Measurements from ENCODE around the gene DOCK8.

DOCK8 gene

GRCh38 chr9:466747-467146, 252.1 kb downstream of the DOCK8 start:
- Histone ChIP-seq H3K9me3 (ENCODE audit: insufficient read depth, low read depth, low read length) (no peaks in the 10 kb centered on the region), H3K4me3 (ENCODE audit: low read length) (no peak overlapping the region), H3K9ac (ENCODE audit: low read depth, low read length) (no peak overlapping the region), H3K36me3 (ENCODE audit: insufficient read depth, low read length) (no peaks in the 10 kb centered on the region), H3K4me1 (ENCODE audit: insufficient read depth, low read length) (peaks cover 15% of the 10 kb centered on the region), H3K27me3 (ENCODE audit: insufficient read depth, low read length) (peaks cover 8% of the 10 kb centered on the region), H3K27ac (ENCODE audit: low read depth, low read length) (no peak overlapping the region)
- WGBS: no CpG with 5 or more reads among the region's 1 CpG

- no peaks in the 10 kb centered on the region for H3K36me3 ChIP-seq (ENCODE audit: insufficient read depth, low read length)
- H3K27ac ChIP-seq (ENCODE audit: low read depth, low read length): no peak overlapping the region
- no peaks in the 10 kb centered on the region for H3K9me3 ChIP-seq (ENCODE audit: insufficient read depth, low read depth, low read length)
- H3K4me1 ChIP-seq (ENCODE audit: insufficient read depth, low read length): peaks cover 26% of the 10 kb centered on the region
- WGBS: 80% methylated on average over 6 of the region's 8 CpGs
- no peak overlapping the region for H3K9ac ChIP-seq (ENCODE audit: low read depth, low read length)
- H3K27me3 ChIP-seq (ENCODE audit: insufficient read depth, low read length): peaks cover 8% of the 10 kb centered on the region
- peak overlapping the region; percentile 78 for H3K4me3 ChIP-seq (ENCODE audit: low read length)
These were observed 254.2 kb downstream of the DOCK8 start for GRCh38 chr9:468766-469426.

GRCh38 chr9:469672-470551, 255.2 kb downstream of the DOCK8 start:
- peak overlapping the region; percentile 76 for H3K9ac ChIP-seq (ENCODE audit: low read depth, low read length)
- H3K9me3 ChIP-seq (ENCODE audit: insufficient read depth, low read depth, low read length): no peaks in the 10 kb centered on the region
- 6% methylated on average over 49 of the region's 49 CpGs for WGBS
- H3K4me3 ChIP-seq (ENCODE audit: low read length): peak overlapping the region; percentile 78
- H3K27me3 ChIP-seq (ENCODE audit: insufficient read depth, low read length): peaks cover 8% of the 10 kb centered on the region
- peak overlapping the region; percentile 57 for H3K27ac ChIP-seq (ENCODE audit: low read depth, low read length)
- H3K4me1 ChIP-seq (ENCODE audit: insufficient read depth, low read length): peaks cover 26% of the 10 kb centered on the region
- H3K36me3 ChIP-seq (ENCODE audit: insufficient read depth, low read length): no peaks in the 10 kb centered on the region

GRCh38 chr9:470552-471194, 256.0 kb downstream of the DOCK8 start:
- H3K9ac ChIP-seq (ENCODE audit: low read depth, low read length): peak overlapping the region; percentile 68
- 61% methylated on average over 9 of the region's 9 CpGs for WGBS
- no peaks in the 10 kb centered on the region for H3K36me3 ChIP-seq (ENCODE audit: insufficient read depth, low read length)
- H3K4me3 ChIP-seq (ENCODE audit: low read length): peak overlapping the region; percentile 78
- no peaks in the 10 kb centered on the region for H3K9me3 ChIP-seq (ENCODE audit: insufficient read depth, low read depth, low read length)
- H3K27me3 ChIP-seq (ENCODE audit: insufficient read depth, low read length): peaks cover 8% of the 10 kb centered on the region
- peaks cover 26% of the 10 kb centered on the region for H3K4me1 ChIP-seq (ENCODE audit: insufficient read depth, low read length)
- H3K27ac ChIP-seq (ENCODE audit: low read depth, low read length): no peak overlapping the region

GRCh38 chr9:471320-471719, 256.7 kb downstream of the DOCK8 start:
- Histone ChIP-seq H3K9ac (ENCODE audit: low read depth, low read length) (no peak overlapping the region), H3K4me3 (ENCODE audit: low read length) (no peak overlapping the region), H3K27ac (ENCODE audit: low read depth, low read length) (no peak overlapping the region), H3K27me3 (ENCODE audit: insufficient read depth, low read length) (peaks cover 8% of the 10 kb centered on the region), H3K9me3 (ENCODE audit: insufficient read depth, low read depth, low read length) (no peaks in the 10 kb centered on the region), H3K4me1 (ENCODE audit: insufficient read depth, low read length) (peaks cover 26% of the 10 kb centered on the region), H3K36me3 (ENCODE audit: insufficient read depth, low read length) (no peaks in the 10 kb centered on the region)
- WGBS: over 99% methylated on average over 4 of the region's 4 CpGs

DNA sequence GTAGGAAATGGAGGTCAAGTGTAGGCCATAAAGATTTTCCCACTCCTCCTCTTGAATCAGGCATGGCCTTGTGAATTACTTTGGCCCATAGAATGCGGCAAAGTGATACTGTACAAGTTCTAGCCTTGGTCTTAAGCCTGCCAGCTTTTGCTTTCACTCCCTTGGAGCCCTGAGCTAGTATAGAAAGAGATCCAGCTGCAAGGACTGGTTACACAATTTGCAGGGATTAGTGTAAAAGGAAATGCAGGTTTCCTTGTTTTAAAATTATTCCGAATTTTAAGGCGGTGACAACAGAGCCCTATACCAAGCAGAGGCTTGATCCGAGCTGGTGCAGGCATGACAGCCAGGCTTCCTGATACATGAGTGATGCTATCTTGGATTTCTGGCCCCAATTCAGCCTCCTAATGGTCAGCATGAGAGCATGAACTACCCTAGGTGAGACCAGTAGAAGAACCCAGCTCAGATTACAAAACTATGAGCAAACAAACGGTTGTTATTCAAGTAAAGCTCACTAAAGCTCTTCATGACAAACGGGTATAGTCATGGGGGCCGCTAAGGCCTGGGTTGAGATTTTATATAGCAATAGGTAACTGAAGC, 257.9 kb downstream of the DOCK8 start:
- Histone ChIP-seq H3K4me1 (ENCODE audit: insufficient read depth, low read length) (peaks cover 38% of the 10 kb centered on the region), H3K27me3 (ENCODE audit: insufficient read depth, low read length) (peaks cover 8% of the 10 kb centered on the region), H3K4me3 (ENCODE audit: low read length) (no peak overlapping the region), H3K27ac (ENCODE audit: low read depth, low read length) (no peak overlapping the region), H3K9ac (ENCODE audit: low read depth, low read length) (no peak overlapping the region), H3K9me3 (ENCODE audit: insufficient read depth, low read depth, low read length) (no peaks in the 10 kb centered on the region), H3K36me3 (ENCODE audit: insufficient read depth, low read length) (no peaks in the 10 kb centered on the region)
- 86% methylated on average over 7 of the region's 7 CpGs for WGBS

DNA sequence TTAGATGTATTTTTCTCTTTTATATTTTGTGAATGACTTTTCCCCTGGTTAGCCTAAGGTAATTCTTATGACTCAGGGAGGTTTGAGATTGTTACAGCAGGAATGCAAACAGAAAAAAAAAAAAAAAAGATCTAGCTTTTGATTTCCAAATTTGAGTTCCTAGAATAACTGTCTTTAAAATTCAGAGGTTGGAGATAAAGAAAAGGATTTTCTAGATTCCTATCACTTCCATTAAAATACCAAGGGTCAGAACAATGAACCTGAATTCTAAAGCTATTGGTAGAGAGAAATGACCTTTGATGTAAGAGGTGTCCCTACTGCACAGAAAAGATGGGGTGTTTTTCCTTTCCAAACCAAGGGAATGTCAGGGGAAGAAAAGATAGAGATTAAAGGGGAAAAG, 262.5 kb downstream of the DOCK8 start:
- no peaks in the 10 kb centered on the region for H3K36me3 ChIP-seq (ENCODE audit: insufficient read depth, low read length)
- no peaks in the 10 kb centered on the region for H3K27me3 ChIP-seq (ENCODE audit: insufficient read depth, low read length)
- H3K4me1 ChIP-seq (ENCODE audit: insufficient read depth, low read length): peaks cover 25% of the 10 kb centered on the region
- no peak overlapping the region for H3K27ac ChIP-seq (ENCODE audit: low read depth, low read length)
- no peak overlapping the region for H3K9ac ChIP-seq (ENCODE audit: low read depth, low read length)
- no peak overlapping the region for H3K4me3 ChIP-seq (ENCODE audit: low read length)
- H3K9me3 ChIP-seq (ENCODE audit: insufficient read depth, low read depth, low read length): no peaks in the 10 kb centered on the region

DNA sequence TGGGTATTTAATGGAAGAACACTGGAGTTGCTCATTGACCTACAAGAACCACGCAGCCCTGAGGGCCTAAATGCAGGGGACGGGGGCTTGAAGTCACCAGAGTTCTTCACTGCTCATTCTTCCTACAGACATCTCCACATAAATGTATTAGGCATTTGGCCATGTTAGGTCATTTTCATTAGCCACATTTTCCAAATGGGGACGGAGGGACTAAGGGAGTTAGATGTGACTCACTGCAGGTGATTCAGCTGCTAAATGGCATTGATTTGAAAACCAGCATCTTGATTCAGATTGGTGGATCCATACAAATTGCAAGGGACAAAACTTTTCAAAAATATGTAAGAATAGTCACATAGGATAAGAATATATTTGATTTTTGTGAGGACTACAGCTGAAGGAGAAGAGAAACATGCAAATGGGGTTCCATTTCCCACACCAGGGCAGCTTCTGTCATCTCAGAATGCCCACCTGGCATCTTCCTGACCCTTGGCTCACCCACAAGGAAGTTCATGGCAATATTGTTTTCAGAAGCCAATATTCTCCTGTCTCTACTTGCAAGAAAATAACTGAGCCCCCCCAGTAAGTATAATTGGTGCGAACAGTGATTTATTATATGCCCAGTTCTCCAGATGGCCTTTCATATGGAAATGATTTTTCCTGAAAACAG, 264.8 kb downstream of the DOCK8 start:
- no peaks in the 10 kb centered on the region for H3K27me3 ChIP-seq (ENCODE audit: insufficient read depth, low read length)
- H3K9ac ChIP-seq (ENCODE audit: low read depth, low read length): no peak overlapping the region
- H3K36me3 ChIP-seq (ENCODE audit: insufficient read depth, low read length): no peaks in the 10 kb centered on the region
- 89% methylated on average over 4 of the region's 4 CpGs for WGBS
- H3K27ac ChIP-seq (ENCODE audit: low read depth, low read length): no peak overlapping the region
- no peak overlapping the region for H3K4me3 ChIP-seq (ENCODE audit: low read length)
- 0 out of 2 replicates have a peak, but pooled peaks cover 3% of the 10 kb centered on the region for H3K9me3 ChIP-seq (ENCODE audit: insufficient read depth, low read depth, low read length)
- peaks cover 17% of the 10 kb centered on the region for H3K4me1 ChIP-seq (ENCODE audit: insufficient read depth, low read length)

GRCh38 chr9:479971-480350, 265.3 kb downstream of the DOCK8 start:
- H3K36me3 ChIP-seq (ENCODE audit: insufficient read depth, low read length): no peaks in the 10 kb centered on the region
- H3K4me1 ChIP-seq (ENCODE audit: insufficient read depth, low read length): peaks cover 17% of the 10 kb centered on the region
- 0 out of 2 replicates have a peak, but pooled peaks cover 8% of the 10 kb centered on the region for H3K9me3 ChIP-seq (ENCODE audit: insufficient read depth, low read depth, low read length)
- H3K4me3 ChIP-seq (ENCODE audit: low read length): no peak overlapping the region
- 93% methylated on average over 3 of the region's 3 CpGs for WGBS
- no peaks in the 10 kb centered on the region for H3K27me3 ChIP-seq (ENCODE audit: insufficient read depth, low read length)
- no peak overlapping the region for H3K27ac ChIP-seq (ENCODE audit: low read depth, low read length)
- H3K9ac ChIP-seq (ENCODE audit: low read depth, low read length): no peak overlapping the region

DNA sequence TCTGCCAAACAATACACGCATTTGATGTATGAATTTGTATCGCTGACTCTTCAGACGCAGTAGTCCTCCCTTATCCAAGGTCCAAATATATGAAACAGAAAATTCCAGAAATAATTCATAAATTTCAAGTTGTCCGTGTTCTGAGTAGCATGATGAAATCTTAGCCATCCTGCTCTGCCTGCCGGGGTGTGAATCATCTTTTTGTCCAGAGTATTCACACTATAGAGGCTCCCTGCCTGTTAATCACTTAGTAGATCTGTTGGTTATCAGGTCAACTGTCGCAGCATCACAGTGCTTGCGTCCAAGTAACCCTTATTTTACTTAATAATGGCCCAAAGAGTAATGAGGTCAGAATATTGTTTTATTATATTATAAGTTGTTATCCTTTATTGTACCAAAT, 268.1 kb downstream of the DOCK8 start:
- Histone ChIP-seq H3K9me3 (ENCODE audit: insufficient read depth, low read depth, low read length) (0 out of 2 replicates have a peak, but pooled peaks cover 8% of the 10 kb centered on the region), H3K36me3 (ENCODE audit: insufficient read depth, low read length) (no peaks in the 10 kb centered on the region), H3K27ac (ENCODE audit: low read depth, low read length) (no peak overlapping the region), H3K4me1 (ENCODE audit: insufficient read depth, low read length) (peaks cover 3% of the 10 kb centered on the region; the same call in 1 of the 2 replicates), H3K27me3 (ENCODE audit: insufficient read depth, low read length) (no peaks in the 10 kb centered on the region), H3K9ac (ENCODE audit: low read depth, low read length) (no peak overlapping the region), H3K4me3 (ENCODE audit: low read length) (no peak overlapping the region)
- WGBS: 96% methylated on average over 6 of the region's 7 CpGs

All from HUES64 (cell line).